HG03442 (cell line): Measurements from ENCODE around the gene UBE4A.

Experiments used
- ATAC-seq: cut with Tn5 transposase; IDR thresholded peaks from one replicate; pipeline ENCODE4 v1.9.1; 2021; ENCODE audit warnings: mild to moderate bottlenecking, moderate library complexity; ENCODE audit not compliant: unreplicated experiment

The UBE4A gene

GRCh38 chr11:118437208-118438125 lies 78.1 kb downstream of the UBE4A start:
- no peak for ATAC-seq

GRCh38 chr11:118438314-118438931 lies 79.0 kb downstream of the UBE4A start:
- no peak for ATAC-seq

DNA sequence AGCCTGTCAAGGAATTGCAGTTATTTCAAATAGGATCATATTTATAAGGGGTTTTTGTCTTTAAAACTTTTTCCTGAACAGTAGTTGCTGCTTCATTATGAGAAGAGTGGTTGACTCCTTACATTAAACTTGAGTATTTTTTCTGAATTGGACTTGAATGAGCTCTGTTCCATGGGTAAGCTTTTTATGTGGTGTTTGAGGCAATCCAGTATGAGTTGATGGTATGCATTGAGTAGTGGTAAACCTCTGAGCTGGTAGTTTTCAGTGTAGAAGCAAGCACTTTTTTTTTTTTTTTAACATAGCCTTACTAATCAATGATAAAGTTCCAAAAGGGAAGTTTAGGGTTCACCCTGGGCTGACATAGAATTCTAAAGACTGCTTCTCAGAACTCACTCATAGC lies 80.2 kb downstream of the UBE4A start:
- ATAC-seq: no peak

DNA sequence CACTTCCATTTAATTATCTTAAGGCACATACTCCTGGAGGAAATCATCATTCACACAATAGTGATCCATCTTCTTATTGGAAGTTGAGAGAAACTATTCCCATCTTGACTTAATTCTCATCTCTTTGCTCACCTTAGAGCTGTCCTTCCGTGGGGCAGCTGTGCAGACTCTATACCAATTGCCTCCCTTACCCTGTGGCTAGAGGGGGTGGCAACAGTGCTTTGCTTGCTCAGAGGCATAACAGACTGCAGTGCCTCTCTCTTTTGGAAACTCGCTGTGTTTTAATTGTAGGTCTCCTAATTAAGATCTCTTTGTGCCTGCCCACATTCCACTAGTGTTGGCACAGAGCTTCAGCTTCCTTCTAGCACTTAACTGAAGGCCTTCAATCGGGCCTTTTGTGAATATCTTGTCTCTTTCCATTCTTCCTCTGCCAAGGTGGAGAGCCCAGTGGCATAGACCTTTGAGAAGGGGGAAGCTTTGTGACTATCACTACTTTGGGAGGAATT lies 82.4 kb downstream of the UBE4A start:
- ATAC-seq: no peak

DNA sequence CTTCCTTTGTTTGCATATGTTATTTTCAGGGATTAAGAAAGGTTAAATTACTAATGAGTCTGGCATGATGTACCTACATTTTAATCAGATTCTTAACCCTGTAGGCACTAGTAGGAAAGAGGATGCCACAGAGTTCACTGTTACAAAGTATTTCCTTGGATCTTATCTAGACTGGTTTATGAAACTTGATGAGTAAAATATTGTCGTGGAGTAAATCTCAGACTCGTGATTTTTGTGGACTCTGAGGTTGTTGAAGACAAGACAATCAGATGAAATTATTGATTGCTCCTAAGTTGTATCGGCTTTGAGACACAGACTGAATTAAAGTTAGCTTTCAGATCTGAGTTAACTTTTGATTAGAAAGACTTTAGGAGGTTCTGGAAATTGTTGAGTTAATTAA lies 82.9 kb downstream of the UBE4A start:
- no peak for ATAC-seq

DNA sequence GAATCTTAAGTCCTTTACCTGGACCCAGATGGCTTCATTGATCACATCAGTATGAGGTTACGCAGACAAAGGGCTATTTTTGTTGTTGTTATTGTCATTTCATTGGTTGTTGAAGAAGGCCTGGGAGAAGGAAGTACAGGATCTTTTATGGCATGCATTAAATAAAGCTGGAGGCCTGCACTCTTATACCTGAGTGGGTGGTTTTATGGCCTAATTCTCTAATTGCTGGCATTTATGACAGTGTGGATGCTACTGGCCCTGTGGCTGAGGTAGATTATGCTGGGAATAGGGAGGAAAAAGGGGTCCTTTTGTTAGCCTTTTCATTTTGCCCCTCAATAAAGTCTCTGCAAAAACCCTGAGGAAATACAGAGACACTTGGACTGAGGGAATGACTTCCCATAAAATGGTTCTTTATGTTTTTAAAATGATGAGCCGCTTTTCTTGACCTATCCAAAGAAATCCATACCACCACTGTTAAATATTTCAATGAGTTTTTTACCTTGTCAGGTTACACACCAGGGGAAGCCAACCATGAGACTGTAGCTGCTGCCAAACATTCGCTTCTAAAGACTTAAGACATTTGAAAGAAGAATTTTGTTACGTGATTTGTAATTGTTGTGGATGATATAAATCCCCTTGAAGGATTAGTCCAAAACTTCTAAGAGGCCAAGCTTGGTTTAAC lies 83.6 kb downstream of the UBE4A start:
- no peak for ATAC-seq

DNA sequence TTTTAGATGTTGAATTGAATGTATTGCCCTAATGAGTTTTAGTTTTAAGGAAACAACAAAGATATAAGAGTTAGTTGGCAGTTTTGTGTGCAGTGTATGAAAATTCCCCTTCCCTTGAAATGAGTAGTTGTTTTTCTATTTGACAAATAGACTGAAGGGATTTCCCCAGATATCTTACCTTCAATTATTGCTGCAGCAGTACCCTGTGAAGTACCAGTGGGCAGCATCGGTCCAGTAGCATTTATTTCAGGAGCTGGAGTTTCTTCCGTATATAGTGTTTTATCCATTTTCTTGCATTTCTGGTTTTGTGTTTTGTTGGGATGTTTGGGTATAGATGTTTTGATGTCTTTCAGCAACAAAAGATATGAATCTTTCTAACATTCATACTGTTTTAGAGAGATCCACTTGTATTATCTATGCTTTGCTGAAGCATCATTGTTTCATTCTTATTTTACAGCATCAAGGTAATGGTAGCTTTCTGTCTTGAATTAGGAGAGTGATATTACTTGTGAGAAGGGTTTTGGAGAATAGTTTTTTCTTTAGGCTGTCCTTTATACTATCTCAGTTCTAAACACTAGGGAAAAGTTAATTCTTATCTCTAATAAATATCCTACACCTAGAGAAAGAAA lies 84.3 kb downstream of the UBE4A start:
- ATAC-seq: no peak

DNA sequence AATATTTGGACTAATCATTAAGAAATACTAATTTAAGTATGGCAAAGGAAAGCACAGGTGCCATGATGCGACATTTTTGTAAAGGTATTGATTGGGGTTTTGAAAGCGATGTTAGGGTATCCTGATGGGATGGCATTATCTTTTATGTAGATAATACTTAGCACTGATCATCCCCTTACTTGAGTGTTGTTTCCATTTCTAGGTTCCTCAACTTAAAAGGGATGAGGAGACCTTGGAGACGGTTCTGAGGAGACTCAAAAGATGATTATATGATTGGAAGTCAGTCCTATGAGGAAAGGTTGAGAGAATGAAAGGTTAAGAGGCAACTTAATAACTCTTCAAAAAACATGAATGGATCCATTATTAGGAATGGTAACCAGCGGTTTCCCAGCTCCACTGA lies 88.0 kb downstream of the UBE4A start:
- ATAC-seq: no peak

GRCh38 chr11:118448294-118448693 lies 88.9 kb downstream of the UBE4A start:
- peak; percentile 84 for ATAC-seq
